ENCODE measurements around the gene ABI2. TPM values are rescaled to one million over a fixed set of nuclear protein-coding genes. Genes with fewer than 3 reads are reported as not detected.
"Not testable (repeated sequence)": the region's sequence is repeated elsewhere in the genome, so short reads cannot be mapped to it uniquely, and the experiment has no call there.

The ABI2 gene
- total RNA-seq = 147 TPM

GRCh38 chr2:203327901-203328759 lies at the start of gene ABI2:
ABI2 (plus strand) TSS chr2:203328394; CDS start chr2:203328515, 121 bp downstream.
- FAIRE-seq = no peak
- peak; percentile 94 to 95 for DNase-seq (ENCODE audit: low spot score in 2 of 2)

GRCh38 chr2:203279288-203279687 lies 48.9 kb upstream of the ABI2 start:
- DNase-seq (ENCODE audit: low spot score in 2 of 2) = no peak
- no peak for FAIRE-seq

GRCh38 chr2:203280428-203281064 lies 47.6 kb upstream of the ABI2 start:
- FAIRE-seq = no peak

GRCh38 chr2:203282101-203282500 lies 46.1 kb upstream of the ABI2 start:
- no peak for FAIRE-seq
- DNase-seq (ENCODE audit: low spot score in 2 of 2) = no peak

More at GRCh38 chr2:203280428-203281064, 47.6 kb upstream of the ABI2 start:
- no peak for DNase-seq (ENCODE audit: low spot score in 2 of 2)

GRCh38 chr2:203286532-203286931 lies 41.7 kb upstream of the ABI2 start:
- no peak for FAIRE-seq
- DNase-seq (ENCODE audit: low spot score in 2 of 2) = no peak

GRCh38 chr2:203301667-203302066 lies 26.5 kb upstream of the ABI2 start:
- DNase-seq (ENCODE audit: low spot score in 2 of 2) (no peak), FAIRE-seq (no peak)

GRCh38 chr2:203302586-203302985 lies 25.6 kb upstream of the ABI2 start:
- not testable (repeated sequence) for DNase-seq (ENCODE audit: low spot score in 2 of 2); FAIRE-seq

GRCh38 chr2:203310688-203311436 lies 17.3 kb upstream of the ABI2 start:
- FAIRE-seq = no peak

GRCh38 chr2:203326356-203326755 lies 1.8 kb upstream of the ABI2 start:
- FAIRE-seq = no peak
- DNase-seq (ENCODE audit: low spot score in 2 of 2) = no peak

More at GRCh38 chr2:203310688-203311436, 17.3 kb upstream of the ABI2 start:
- no peak for DNase-seq (ENCODE audit: low spot score in 2 of 2)

GRCh38 chr2:203327582-203327900 lies 653 bp upstream of the ABI2 start:
- FAIRE-seq = no peak
- no peak for DNase-seq (ENCODE audit: low spot score in 2 of 2)

GRCh38 chr2:203328760-203329540 lies 756 bp downstream of the ABI2 start:
- FAIRE-seq = no peak
- peak; percentile 53 to 60 for DNase-seq (ENCODE audit: low spot score in 2 of 2)

GRCh38 chr2:203330434-203330833 lies 2.2 kb downstream of the ABI2 start:
- no peak for DNase-seq (ENCODE audit: low spot score in 2 of 2)
- no peak for FAIRE-seq

- no peak for FAIRE-seq
- DNase-seq (ENCODE audit: low spot score in 2 of 2) = no peak
Observed at GRCh38 chr2:203338322-203338721, 10.1 kb downstream of the ABI2 start.

GRCh38 chr2:203340791-203341487 lies 12.7 kb downstream of the ABI2 start:
- no peak for FAIRE-seq
- no peak for DNase-seq (ENCODE audit: low spot score in 2 of 2)

- DNase-seq (ENCODE audit: low spot score in 2 of 2) = no peak
- no peak for FAIRE-seq
Observed at GRCh38 chr2:203341741-203342310, 13.6 kb downstream of the ABI2 start.

- not testable (repeated sequence) for FAIRE-seq; DNase-seq (ENCODE audit: low spot score in 2 of 2)
Observed at GRCh38 chr2:203342374-203342773, 14.2 kb downstream of the ABI2 start.

- FAIRE-seq = no peak
- no peak for DNase-seq (ENCODE audit: low spot score in 2 of 2)
Observed at GRCh38 chr2:203344667-203345066, 16.5 kb downstream of the ABI2 start.

- no peak for DNase-seq (ENCODE audit: low spot score in 2 of 2)
- FAIRE-seq = no peak
Observed at GRCh38 chr2:203346612-203347011, 18.4 kb downstream of the ABI2 start.

GRCh38 chr2:203347375-203347774 lies 19.2 kb downstream of the ABI2 start:
- no peak for FAIRE-seq

More at GRCh38 chr2:203347375-203347774, 19.2 kb downstream of the ABI2 start:
- no peak for DNase-seq (ENCODE audit: low spot score in 2 of 2)

All from frontal cortex (tissue), 4 donors.